Caco-2 (cell line): ENCODE measurements around the gene SH3BP4. TPM values are rescaled to one million over a fixed set of nuclear protein-coding genes. Genes with fewer than 3 reads are reported as not detected.

Source experiments
- BruUV-seq: library from RNA; stranded (reverse); fragments of 400-500 nt; replicated peaks from 2 replicates; lab custom pipeline; 2021; lab: Mats Ljungman, UMichigan
- CTCF ChIA-PET: fragments of 300-600 bp; sonication (Branson Sonifier 250); formaldehyde crosslinking; loops from one replicate; lab custom pipeline; 2022; ENCODE audit warnings: antibody characterized with exemption; lab: Charles Lee
- POLR2A ChIA-PET: fragments of 300-600 bp; sonication (Branson Sonifier 250); formaldehyde crosslinking; loops from one replicate; lab custom pipeline; 2022; ENCODE audit warnings: antibody characterized with exemption; lab: Charles Lee
- DNase-seq, 2 experiments: peaks; one replicate each; pipeline versions ENCODE4 v3.0.0 to v3.0.0-alpha.2; 2020 to 2022
- H3K27me3 ChIP-seq: replicated peaks from 2 replicates; pipeline ENCODE4 v1.6.0; 2011; ENCODE audit warnings: low read length; ENCODE audit not compliant: control insufficient read depth, insufficient read depth
- H3K36me3 ChIP-seq: 2 replicates; pipeline ENCODE4 v1.5.1; 2011; ENCODE audit warnings: low read length; ENCODE audit not compliant: control insufficient read depth, insufficient read depth
- H3K4me1 ChIP-seq: fragments of 250-450 bp; sonication (Bioruptor Pico); 2 replicates; pipeline ENCODE4 v1.5.1; 2020; ENCODE audit warnings: mild to moderate bottlenecking
- H3K4me3 ChIP-seq: 2 replicates; pipeline ENCODE4 v1.5.1; 2011; ENCODE audit warnings: low read depth, mild to moderate bottlenecking, control low read depth, low read length
- H3K9me3 ChIP-seq: fragments of 250-450 bp; sonication (Bioruptor Pico); 2 replicates; pipeline ENCODE4 v1.5.1; 2020; ENCODE audit warnings: mild to moderate bottlenecking, moderate library complexity
- H3K27ac Mint-ChIP-seq: one replicate; pipeline ENCODE4 v1.8.0; 2022; ENCODE audit warnings: mixed read lengths; ENCODE audit not compliant: unreplicated experiment
- H3K27me3 Mint-ChIP-seq: one replicate; pipeline ENCODE4 v1.8.0; 2022; ENCODE audit warnings: mixed read lengths; ENCODE audit not compliant: insufficient read depth, unreplicated experiment
- H3K36me3 Mint-ChIP-seq: one replicate; pipeline ENCODE4 v1.8.0; 2022; ENCODE audit warnings: mild to moderate bottlenecking, mixed read lengths; ENCODE audit not compliant: insufficient read depth, unreplicated experiment
- H3K4me1 Mint-ChIP-seq: one replicate; pipeline ENCODE4 v1.8.0; 2022; ENCODE audit warnings: low read depth, mixed read lengths; ENCODE audit not compliant: unreplicated experiment
- H3K4me3 Mint-ChIP-seq: one replicate; pipeline ENCODE4 v1.8.0; 2022; ENCODE audit warnings: mild to moderate bottlenecking, moderate library complexity, mixed read lengths; ENCODE audit not compliant: unreplicated experiment
- H3K9me3 Mint-ChIP-seq: one replicate; pipeline ENCODE4 v1.8.0; 2022; ENCODE audit warnings: mixed read lengths; ENCODE audit not compliant: unreplicated experiment
- CTCF ChIP-seq, 2 experiments: fragments of 200-600 bp in 1 of 2; IDR thresholded peaks; 1 replicate in 1 of 2; 2 replicates in 1 of 2; pipeline versions ENCODE4 v1.5.1 to v1.8.0; 2011 to 2022; ENCODE audit warnings: antibody characterized with exemption in 1 of 2, control low read depth in 1 of 2, inconsistent platforms in 1 of 2, low read depth in 1 of 2, low read length in 1 of 2, mild to moderate bottlenecking in 1 of 2, moderate library complexity in 1 of 2; ENCODE audit not compliant: insufficient read depth in 1 of 2, severe bottlenecking in 1 of 2, unreplicated experiment in 1 of 2
- intact Hi-C: fragments of 100-400 bp; cut with micrococcal nuclease; formaldehyde crosslinking; loops from one replicate; pipeline ENCODE4 v1.10.0; 2022; ENCODE audit not compliant: unreplicated experiment
- total RNA-seq: library from RNA; stranded (reverse); gene quantifications from 2 replicates; pipeline ENCODE4 v1.2.3, GENCODE V29; 2022

The SH3BP4 gene
- total RNA-seq, 1 experiment from 2014 or later: 29.9 TPM

- H3K4me1 ChIP-seq: no peaks in the 10 kb centered on the region
- H3K27me3 ChIP-seq: no peaks in the 10 kb centered on the region
- Mint-ChIP-seq H3K4me3 (no peak overlapping the region), H3K27ac (no peak overlapping the region), H3K36me3 (no peaks in the 10 kb centered on the region), H3K4me1 (no peaks in the 10 kb centered on the region), H3K9me3 (no peaks in the 10 kb centered on the region), H3K27me3 (no peaks in the 10 kb centered on the region)
- ChIA-PET POLR2A (no interaction called here), CTCF (no interaction called here)
- intact Hi-C loops: no loop called here
- no peak for DNase-seq
- no TSS peak for BruUV-seq
- TF ChIP-seq CTCF (IDR thresholded peaks at IDR 0.05; ENCODE audit: insufficient read depth in 1 of 2, low read depth in 1 of 2, low read length in 1 of 2, severe bottlenecking in 1 of 2, unreplicated experiment in 1 of 2): no peak
- no peaks in the 10 kb centered on the region for H3K36me3 ChIP-seq
- H3K4me3 ChIP-seq: no peak overlapping the region
- no peaks in the 10 kb centered on the region for H3K9me3 ChIP-seq
These were observed 41.6 kb upstream of the SH3BP4 start for GRCh38 chr2:234910186-234910679.

GRCh38 chr2:234911271-234911670 lies 40.5 kb upstream of the SH3BP4 start:
- POLR2A ChIA-PET: no interaction called here
- Mint-ChIP-seq H3K27ac (no peak overlapping the region), H3K4me1 (no peaks in the 10 kb centered on the region), H3K9me3 (no peaks in the 10 kb centered on the region), H3K36me3 (no peaks in the 10 kb centered on the region), H3K27me3 (no peaks in the 10 kb centered on the region), H3K4me3 (no peak overlapping the region)
- Histone ChIP-seq H3K4me3 (no peak overlapping the region), H3K27me3 (no peaks in the 10 kb centered on the region), H3K9me3 (no peaks in the 10 kb centered on the region), H3K4me1 (no peaks in the 10 kb centered on the region), H3K36me3 (no peaks in the 10 kb centered on the region)
- BruUV-seq: no TSS peak
- no peak for DNase-seq
- CTCF ChIA-PET: no interaction called here
- TF ChIP-seq CTCF (IDR thresholded peaks at IDR 0.05; ENCODE audit: insufficient read depth in 1 of 2, low read depth in 1 of 2, low read length in 1 of 2, severe bottlenecking in 1 of 2, unreplicated experiment in 1 of 2): no peak
- intact Hi-C loops: no loop called here

- Mint-ChIP-seq H3K36me3 (no peaks in the 10 kb centered on the region), H3K4me1 (no peaks in the 10 kb centered on the region), H3K9me3 (no peaks in the 10 kb centered on the region), H3K27ac (no peak overlapping the region), H3K4me3 (no peak overlapping the region), H3K27me3 (no peaks in the 10 kb centered on the region)
- intact Hi-C loops: no loop called here
- POLR2A ChIA-PET: no interaction called here
- DNase-seq: no peak
- H3K9me3 ChIP-seq: no peaks in the 10 kb centered on the region
- CTCF ChIA-PET: no interaction called here
- BruUV-seq: no TSS peak
- H3K27me3 ChIP-seq: no peaks in the 10 kb centered on the region
- no peak for TF ChIP-seq CTCF (IDR thresholded peaks at IDR 0.05; ENCODE audit: insufficient read depth in 1 of 2, low read depth in 1 of 2, low read length in 1 of 2, severe bottlenecking in 1 of 2, unreplicated experiment in 1 of 2)
- no peaks in the 10 kb centered on the region for H3K36me3 ChIP-seq
- H3K4me1 ChIP-seq: no peaks in the 10 kb centered on the region
- H3K4me3 ChIP-seq: no peak overlapping the region
These were observed 39.4 kb upstream of the SH3BP4 start for GRCh38 chr2:234912437-234912836.
